NT2/D1 (cell line): ENCODE results near the gene CAMK1D.

Experiments used
- SUZ12 ChIP-seq: IDR thresholded peaks from 2 replicates; pipeline ENCODE4 v1.6.1; 2011; ENCODE audit not compliant: insufficient read length, insufficient read depth; ENCODE audit errors: extremely low read depth
- YY1 ChIP-seq: IDR thresholded peaks from 2 replicates; pipeline ENCODE4 v1.6.1; 2011; ENCODE audit not compliant: insufficient read length, insufficient read depth
- ZNF274 ChIP-seq: IDR thresholded peaks from 2 replicates; pipeline ENCODE4 v1.6.1; 2011; ENCODE audit warnings: mild to moderate bottlenecking, low read depth, low read length

DNA sequence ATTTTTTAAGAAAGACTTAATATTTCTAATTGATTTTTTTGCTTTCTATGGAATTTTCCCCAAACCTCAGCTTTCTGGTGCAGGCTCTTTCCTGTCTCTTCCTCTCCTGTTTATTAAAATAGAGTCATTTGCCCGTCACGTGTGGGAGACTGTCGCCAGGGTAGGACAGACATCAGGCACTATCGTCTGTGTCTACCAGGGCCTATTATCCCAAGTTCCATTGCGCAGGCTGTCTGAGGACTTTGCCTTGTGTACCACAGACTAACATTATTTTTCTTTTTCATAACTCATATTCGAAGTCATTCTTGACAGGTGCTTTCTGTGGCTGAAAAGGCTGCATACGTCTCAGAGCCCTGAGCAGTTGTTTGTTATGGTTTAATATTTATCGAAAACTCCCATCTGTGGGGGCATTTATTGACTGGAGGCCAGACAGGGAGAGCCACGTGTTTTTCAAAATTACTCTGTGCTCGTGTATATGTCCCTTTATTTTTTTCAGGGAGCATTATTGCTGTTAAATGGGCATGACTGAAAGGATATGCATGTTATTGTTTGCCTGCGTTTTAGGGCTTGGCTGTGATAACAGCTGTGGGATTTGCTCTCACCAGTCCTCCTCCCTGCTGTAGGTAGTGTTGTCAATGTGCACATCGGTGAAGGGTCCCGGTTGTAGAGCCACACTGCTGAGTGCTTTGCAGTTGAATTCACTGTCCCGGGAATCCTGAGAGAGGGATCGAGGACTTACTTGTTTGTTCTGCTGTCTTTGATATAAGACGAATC is 89.8 kb downstream of the CAMK1D start:
- no peak for TF ChIP-seq SUZ12
- TF ChIP-seq YY1, result no peak
- TF ChIP-seq ZNF274, result no peak
